ENCODE data around the gene TSPAN13. TPM values are rescaled to one million over a fixed set of nuclear protein-coding genes. Genes with fewer than 3 reads are reported as not detected.

Gene TSPAN13
- total RNA-seq, 6 donors from 2014 or later: 16.8 to 178 (median 139) TPM

DNA sequence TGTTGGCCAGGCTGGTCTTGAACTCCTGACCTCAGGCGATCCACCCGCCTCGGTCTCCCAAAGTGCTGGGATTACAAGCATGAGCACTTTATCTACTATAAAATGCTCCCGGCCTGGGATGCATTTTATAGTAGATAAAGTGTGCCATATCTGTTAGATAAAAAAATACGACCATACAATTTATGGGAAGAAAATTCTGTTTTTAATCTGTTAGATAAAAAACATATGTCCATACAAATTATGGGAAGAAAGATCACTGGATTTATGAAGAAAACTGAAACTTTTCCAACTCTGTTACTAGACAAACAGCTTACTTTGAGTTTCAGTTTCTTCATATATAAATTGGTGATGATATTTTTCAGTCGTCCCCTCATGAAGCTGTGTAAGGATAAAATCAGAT, 4.5 kb downstream of the TSPAN13 start:
- 92 to 93% methylated on average over 6 of the region's 6 CpGs for WGBS, 2 donors
- no peaks in the 10 kb centered on the region for H3K27me3 ChIP-seq
- TF ChIP-seq, protein P1, sequence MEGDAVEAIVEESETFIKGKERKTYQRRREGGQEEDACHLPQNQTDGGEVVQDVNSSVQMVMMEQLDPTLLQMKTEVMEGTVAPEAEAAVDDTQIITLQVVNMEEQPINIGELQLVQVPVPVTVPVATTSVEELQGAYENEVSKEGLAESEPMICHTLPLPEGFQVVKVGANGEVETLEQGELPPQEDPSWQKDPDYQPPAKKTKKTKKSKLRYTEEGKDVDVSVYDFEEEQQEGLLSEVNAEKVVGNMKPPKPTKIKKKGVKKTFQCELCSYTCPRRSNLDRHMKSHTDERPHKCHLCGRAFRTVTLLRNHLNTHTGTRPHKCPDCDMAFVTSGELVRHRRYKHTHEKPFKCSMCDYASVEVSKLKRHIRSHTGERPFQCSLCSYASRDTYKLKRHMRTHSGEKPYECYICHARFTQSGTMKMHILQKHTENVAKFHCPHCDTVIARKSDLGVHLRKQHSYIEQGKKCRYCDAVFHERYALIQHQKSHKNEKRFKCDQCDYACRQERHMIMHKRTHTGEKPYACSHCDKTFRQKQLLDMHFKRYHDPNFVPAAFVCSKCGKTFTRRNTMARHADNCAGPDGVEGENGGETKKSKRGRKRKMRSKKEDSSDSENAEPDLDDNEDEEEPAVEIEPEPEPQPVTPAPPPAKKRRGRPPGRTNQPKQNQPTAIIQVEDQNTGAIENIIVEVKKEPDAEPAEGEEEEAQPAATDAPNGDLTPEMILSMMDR (IDR thresholded peaks at IDR 0.05): no peak
- no peak for TF ChIP-seq EP300 (IDR thresholded peaks at IDR 0.05)
- no peak for TF ChIP-seq POLR2AphosphoS5 (IDR thresholded peaks at IDR 0.05)
- TF ChIP-seq POLR2A (IDR thresholded peaks at IDR 0.05): no peak

DNA sequence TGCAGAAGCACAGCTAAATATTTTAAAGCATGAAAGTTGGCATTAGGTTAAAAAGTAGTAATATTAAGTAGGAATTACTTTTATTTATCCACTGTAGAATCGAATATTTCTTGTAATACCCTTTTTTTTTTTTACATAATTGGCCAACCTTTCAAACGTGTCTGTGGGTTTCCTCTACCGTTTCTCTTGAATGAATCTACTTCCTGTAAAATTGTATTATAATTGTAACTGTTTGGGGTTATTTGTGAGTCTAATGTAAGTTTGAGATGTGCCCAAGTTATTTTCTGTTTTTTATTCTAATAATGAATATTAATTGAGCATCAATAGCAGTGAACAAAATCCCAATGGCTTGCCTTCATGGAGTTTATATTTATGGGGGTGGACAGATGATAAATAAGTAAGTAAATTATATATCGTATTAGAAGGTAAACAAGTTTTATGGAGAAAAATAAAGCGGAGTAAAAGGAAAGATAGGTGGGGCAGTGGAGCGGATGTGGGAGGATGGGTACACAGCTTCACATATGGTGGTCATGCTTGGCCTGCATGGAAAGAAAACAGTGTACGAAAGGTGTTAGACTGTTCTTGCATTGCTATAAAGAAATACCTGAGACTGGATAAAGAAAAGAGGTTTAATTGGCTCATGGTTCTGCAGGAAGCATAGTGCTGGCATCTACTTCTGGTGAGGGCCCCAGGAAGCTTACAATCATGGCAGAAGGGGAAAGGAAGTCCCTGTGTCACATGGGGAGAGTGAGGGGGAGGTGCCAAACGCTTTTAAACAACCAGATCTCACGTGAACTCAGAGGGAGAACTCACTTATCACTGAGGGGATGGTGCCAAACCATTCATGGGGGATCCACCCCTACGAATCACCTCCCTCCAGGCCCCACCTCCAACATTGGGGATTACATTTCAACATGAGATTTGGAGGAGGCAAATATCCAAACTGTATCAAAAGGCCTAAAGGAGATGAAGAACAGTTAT, 5.4 kb downstream of the TSPAN13 start:
- Histone ChIP-seq H3K36me3 (no peaks in the 10 kb centered on the region), H3K4me3 (no peak overlapping the region), H3K27me3 (no peaks in the 10 kb centered on the region), H3K4me1 (peaks cover 0 to 12% (median 1%) of the 10 kb centered on the region in 4 donors), H3K9me3 (no peaks in the 10 kb centered on the region), H3K27ac (no peak overlapping the region)
- no peak for DNase-seq
- TF ChIP-seq POLR2AphosphoS5 (IDR thresholded peaks at IDR 0.05): no peak
- TF ChIP-seq, protein P1 (IDR thresholded peaks at IDR 0.05): no peak
- TF ChIP-seq POLR2A (IDR thresholded peaks at IDR 0.05): no peak
- no peak for TF ChIP-seq EP300 (IDR thresholded peaks at IDR 0.05)
- 74 to 77% methylated on average over 10 of the region's 10 CpGs for WGBS, 2 donors
- ATAC-seq (ENCODE audit: low FRiP score in 2 of 2): no peak

More for the DNA sequence above, 4.5 kb downstream of the TSPAN13 start:
- ATAC-seq (ENCODE audit: low FRiP score in 2 of 2): no peak
- Histone ChIP-seq H3K4me3 (no peak overlapping the region), H3K27ac (no peak overlapping the region), H3K36me3 (no peaks in the 10 kb centered on the region), H3K4me1 (peaks cover 0 to 21% (median 4%) of the 10 kb centered on the region in 4 donors), H3K9me3 (no peaks in the 10 kb centered on the region)
- no peak for DNase-seq

DNA sequence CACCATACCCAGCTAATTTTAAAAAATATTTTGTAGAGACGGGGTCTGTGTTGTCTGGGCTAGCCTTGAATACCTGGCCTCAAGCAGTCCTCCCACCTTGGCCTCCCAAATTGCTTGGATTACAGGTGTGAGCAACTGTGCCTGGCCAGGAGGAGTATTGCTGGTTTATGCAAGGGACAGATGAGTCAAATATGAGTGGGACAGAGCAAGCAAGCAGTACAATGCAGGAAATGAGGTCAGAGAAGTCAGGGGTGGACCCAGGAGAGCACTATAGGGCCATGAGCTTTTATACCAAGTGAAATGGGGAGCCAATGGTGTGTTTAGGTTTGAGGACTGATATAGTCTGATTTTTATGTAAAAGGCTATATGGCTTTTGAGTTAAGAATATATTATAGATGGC, 6.3 kb downstream of the TSPAN13 start:
- H3K27me3 ChIP-seq: no peaks in the 10 kb centered on the region
- H3K27ac ChIP-seq: no peak overlapping the region
- DNase-seq (no peak), ATAC-seq (ENCODE audit: low FRiP score in 2 of 2) (no peak)
- TF ChIP-seq, protein P1 (IDR thresholded peaks at IDR 0.05): no peak
- TF ChIP-seq POLR2A (IDR thresholded peaks at IDR 0.05) (no peak), EP300 (IDR thresholded peaks at IDR 0.05) (no peak), POLR2AphosphoS5 (IDR thresholded peaks at IDR 0.05) (no peak)
- no peaks in the 10 kb centered on the region for H3K36me3 ChIP-seq
- H3K4me3 ChIP-seq: no peak overlapping the region
- WGBS, 2 donors: 86 to 93% methylated on average over 1 of the region's 1 CpG
- peaks cover 0 to 8% (median 2%) of the 10 kb centered on the region in 4 donors for H3K4me1 ChIP-seq
- H3K9me3 ChIP-seq: no peaks in the 10 kb centered on the region

DNA sequence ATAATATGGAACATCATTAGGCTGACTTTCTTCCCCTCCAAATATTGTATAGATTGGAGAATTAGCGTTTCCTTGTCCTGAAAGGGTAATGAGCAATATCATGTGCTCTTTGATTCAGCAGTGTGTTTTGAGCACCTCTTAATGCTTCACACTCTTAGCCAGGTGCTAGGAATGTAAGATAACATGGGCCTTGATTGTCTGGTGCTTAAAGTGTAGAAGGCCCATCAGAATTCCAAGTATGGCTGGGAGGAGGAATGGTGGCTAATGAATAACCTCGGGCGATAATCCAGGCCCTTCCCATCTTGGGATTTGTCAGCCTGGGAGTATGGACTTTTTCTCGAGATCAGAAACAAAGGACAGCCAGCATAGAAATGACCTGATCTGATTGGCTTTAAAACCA, 8.6 kb downstream of the TSPAN13 start:
- Histone ChIP-seq H3K9me3 (no peaks in the 10 kb centered on the region), H3K27me3 (no peaks in the 10 kb centered on the region), H3K4me3 (no peak overlapping the region), H3K4me1 (peaks cover 0 to 11% (median 2%) of the 10 kb centered on the region in 4 donors), H3K27ac (peak overlapping the region in 1 of 4 donors; percentile 48), H3K36me3 (no peaks in the 10 kb centered on the region)
- 71 to 73% methylated on average over 4 of the region's 4 CpGs for WGBS, 2 donors
- peak in 1 of 2 donors; percentile 42 for DNase-seq
- peak in 1 of 2 donors; percentile 86 for ATAC-seq (ENCODE audit: low FRiP score in 2 of 2)
- no peak for TF ChIP-seq POLR2A (IDR thresholded peaks at IDR 0.05)
- peak in 1 of 4 donors; percentile 54 for TF ChIP-seq EP300 (IDR thresholded peaks at IDR 0.05)
- no peak for TF ChIP-seq POLR2AphosphoS5 (IDR thresholded peaks at IDR 0.05)
- TF ChIP-seq, protein P1 (IDR thresholded peaks at IDR 0.05): no peak
